NCI-H748 (cell line): ENCODE data around the gene CIBAR2.

Experiments
- DNase-seq: peaks from one replicate; lab custom pipeline; 2025; ENCODE audit not compliant: unreplicated experiment; lab: John Stamatoyannopoulos, UW

CIBAR2 gene

DNA sequence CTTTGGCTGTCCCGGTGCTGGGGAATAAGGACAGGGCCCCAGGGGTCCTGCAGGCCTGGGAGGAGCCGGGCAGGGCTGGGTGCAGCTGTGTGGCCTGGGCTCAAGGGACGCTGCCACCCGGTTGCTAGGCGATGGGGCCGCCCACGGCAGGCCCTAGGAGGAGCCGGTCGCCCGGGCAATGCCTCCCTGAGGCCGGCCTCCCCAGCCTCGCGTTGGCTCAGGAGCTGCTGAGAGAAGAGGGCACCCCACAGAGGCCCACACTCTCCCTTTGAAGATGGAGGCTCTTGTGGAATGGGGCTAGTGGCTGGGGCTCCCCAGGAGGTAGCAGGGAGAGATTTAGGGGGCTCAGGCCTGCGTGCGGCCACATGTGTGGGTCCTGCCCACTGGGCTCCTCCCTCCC lies at the start of gene CIBAR2:
Gene CIBAR2, minus strand, starts transcription at position 109 of the 400 bp plus-strand sequence. CDS start 120 bp downstream, outside the sequence.
- DNase-seq, result peak; percentile 79

DNA sequence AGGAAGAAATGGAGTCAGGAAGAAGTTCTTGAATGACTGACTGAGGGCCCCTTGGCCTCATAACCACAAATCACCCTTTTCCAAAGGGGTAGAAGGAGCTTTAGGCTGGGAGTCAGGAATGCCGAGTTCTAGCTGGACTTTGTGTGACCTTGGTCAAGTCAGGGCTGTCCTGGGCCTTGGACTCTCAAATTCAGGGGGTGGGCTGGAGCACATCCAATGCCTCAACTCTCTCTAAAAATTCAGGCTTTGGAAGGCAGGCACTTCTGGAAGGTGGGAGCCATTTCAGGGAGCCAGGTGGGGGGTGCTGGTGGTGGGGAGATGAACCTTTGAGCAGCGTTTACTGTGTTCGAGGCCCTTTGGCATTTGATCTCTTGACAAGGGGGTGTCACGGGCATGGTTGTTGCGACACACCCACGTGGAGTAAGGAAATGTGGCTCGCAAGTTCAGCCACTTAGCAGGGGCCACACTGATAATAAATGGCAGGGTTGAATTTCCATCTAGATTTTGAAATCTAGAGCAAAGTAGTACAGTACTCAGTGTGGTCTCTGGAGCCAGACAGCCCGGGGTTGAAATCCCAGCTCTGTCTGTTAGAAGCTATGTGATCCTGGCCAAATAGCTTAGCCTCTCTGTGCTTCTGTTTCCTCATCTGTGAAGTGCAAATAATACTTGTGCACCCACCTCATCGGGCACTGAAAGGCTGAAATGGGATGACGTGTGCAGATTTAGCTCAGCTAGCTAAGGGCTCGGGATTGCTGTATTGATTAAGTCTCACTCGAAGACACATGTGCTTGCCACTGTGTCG lies 47.1 kb upstream of the CIBAR2 start:
- DNase-seq, result no peak

DNA sequence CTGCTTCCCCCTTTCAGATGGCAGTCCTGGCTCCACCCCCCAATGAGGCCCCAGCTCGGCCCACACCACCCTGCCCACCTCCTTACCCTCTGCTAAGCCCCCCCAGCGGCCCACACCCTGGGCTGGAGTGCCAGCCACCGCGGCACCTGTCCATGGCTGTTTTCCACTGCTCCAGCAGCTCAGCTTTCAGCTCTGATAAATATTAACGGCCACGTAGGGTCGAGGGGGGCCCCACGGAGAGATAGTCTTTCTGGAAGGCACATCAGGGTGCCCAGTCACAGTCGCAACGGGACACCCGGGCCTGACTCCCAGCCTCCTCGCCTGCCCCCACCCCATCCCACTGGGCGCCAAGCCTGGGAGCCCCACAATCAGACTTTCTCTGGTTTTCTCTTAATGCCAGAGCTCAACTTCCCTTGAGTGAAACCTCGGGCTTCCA lies 46.5 kb upstream of the CIBAR2 start:
- no peak for DNase-seq

DNA sequence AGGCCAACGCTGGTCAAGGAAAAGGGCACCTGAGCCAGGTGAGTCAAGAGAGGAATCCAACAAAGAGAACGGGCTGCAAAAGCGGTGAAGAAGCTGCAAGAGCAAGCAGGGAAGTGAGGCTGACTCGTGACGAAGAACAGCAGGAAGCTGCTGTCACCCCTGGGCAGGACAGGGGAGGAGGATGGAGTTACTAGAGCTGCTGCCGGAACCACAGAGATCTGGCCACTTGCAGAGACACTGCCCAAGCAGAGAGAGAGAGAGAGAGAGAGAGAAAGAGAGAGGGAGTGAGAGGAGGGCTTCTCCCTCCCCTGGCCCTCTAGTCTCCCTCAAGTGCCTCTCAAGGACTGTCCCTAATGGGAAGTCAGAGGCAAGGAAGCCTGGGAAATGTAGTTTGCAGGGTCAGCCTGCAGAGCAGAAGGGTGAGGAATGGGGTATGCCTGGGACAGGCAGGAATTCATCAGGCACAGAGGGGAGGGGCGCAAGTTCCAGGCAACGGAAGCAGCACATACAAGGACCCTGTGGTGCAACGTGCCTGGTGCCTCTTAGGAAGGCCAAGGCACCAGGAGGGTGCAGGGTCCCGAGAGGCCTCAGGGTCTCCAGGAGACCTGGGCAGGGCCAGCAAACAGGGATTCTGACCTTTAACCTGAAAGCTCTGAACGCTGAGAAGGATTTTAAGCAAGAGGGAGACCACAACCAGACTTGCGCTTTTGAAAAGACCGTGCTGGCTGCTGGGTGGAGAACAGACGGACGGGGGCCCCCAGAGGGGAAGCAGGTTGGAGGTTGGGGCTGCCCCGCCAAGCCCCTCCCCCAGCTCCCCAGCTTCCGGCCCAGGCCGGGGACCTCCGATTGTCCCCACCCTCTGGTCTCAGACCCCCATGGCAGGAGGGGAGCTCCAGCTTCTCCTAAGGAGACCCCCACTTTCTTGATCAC lies 45.8 kb upstream of the CIBAR2 start:
- DNase-seq, result no peak

DNA sequence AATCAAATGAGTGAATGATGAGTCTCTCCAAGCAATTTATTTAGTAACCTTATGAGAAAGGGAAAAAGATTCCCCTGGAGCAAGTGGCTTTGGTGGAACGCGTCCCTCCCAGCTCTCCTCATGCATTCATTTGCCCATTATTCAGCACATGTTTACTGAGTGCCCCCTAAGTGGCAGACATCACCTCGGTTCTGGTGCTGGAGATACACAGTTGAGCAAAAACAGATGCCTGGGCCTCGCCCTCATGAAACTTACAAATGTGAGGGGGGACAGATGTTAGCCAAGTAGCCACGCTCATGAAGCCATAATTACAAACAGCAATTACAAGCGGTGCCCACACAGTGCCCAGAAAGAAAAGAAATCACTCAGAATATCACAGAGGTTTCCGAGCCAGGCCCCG lies 45.1 kb upstream of the CIBAR2 start:
- no peak for DNase-seq

DNA sequence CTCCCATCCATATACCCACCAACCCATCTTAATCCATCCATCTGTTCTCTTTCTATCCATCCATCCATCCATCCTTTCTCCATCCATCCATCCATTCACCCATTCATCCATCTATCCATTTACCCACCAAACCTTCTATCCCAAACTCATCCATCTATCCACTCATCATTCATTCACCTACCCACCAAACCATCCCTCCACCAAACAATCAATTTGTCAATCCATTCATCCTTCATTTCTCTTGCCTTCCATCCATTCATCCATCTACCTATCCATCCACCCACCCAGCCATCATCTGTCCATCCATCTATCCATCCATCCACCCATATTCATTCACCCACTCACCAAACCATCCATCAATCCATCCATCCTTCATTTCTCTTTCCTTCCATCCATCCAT lies 44.6 kb upstream of the CIBAR2 start:
- no peak for DNase-seq

DNA sequence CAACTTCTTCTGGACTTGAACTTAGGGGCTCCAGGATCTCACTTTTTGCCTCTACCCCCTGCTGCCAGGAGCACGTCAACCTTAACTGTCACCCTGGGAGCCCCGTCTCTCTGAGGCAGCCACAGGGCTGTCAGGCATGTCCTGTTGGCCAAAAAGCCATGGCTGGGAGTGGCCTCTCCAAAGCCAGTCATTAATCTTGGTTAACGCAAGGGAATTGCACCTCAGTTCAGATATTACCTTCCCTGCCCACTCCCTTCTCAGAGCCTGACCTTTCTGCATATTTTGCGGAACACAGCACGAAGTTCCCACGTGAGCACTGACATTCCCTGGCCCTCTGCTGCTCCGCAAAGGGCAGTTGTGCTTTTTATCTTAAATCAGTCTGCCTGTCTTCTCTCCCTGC lies 44.2 kb upstream of the CIBAR2 start:
- DNase-seq, result no peak

DNA sequence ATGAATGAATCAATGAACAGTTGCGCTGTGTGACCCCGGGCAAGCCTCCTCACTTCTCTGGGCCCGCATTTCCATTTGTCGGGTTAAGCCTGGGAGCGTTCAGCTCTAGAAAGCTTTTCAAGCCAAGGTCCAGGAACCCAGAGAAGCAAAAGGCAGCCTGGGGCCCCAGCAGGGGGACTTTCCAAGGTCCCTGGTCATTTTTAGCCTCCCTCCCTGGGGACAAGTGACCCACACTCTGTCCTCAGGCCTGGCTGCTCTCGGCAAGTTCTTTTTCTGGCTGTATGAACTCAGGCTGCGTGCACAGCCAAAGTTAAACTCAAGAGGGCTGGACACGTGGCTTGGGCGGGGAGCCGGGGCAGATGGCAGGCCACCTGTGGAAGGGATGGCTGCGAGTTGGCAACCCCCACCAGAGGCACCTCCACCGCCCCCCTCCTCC lies 41.4 kb upstream of the CIBAR2 start:
- DNase-seq, result no peak

DNA sequence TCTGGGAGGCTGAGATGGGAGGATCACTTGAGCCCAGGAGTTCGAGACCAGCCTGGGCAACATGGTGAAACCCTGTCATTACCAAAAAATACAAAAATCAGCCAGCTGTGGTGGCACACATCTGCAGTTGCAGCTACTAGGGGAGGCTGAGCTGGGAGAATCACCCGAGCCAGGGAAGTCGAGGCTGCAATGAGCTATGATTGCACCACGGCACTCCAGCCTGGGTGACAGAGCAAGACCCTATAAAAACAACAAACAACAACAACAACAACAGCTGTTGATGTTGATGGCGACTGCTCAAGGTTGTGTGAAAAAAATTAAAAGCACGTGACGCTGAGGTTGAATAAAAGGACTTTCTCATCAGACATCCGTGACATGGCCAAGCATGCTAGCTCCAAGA lies 40.8 kb upstream of the CIBAR2 start:
- DNase-seq, result no peak

DNA sequence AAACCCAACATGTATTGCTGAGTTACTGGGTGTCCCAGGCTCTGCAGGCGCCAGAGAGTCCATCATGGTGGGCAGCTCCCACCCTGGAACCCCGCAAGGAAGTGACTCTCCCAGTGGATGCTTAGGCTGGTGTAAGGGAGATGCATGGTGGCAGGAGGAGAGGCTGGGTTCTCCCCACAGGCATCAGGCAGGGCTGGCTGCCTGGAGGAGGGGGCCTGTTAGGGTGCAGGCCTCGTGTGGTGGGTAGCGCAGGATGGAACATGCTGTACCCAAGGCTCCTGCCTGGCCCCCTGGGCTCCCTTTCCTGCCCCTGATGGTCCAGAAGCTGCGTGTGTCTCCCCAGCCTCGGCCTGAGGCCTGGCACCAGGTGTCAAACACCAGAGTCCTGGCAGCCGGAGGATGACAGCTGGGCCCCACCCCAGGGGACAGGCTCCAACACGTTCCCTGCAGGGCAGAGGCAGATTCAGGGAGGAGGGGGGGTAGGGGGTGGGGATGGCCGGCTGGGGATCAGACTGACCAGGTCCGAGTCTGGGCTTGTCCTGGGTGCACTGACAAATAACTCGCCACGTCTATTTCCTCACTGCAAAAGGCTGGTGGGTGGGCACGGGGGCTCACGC lies 40.2 kb upstream of the CIBAR2 start:
- peak; percentile 9 for DNase-seq

DNA sequence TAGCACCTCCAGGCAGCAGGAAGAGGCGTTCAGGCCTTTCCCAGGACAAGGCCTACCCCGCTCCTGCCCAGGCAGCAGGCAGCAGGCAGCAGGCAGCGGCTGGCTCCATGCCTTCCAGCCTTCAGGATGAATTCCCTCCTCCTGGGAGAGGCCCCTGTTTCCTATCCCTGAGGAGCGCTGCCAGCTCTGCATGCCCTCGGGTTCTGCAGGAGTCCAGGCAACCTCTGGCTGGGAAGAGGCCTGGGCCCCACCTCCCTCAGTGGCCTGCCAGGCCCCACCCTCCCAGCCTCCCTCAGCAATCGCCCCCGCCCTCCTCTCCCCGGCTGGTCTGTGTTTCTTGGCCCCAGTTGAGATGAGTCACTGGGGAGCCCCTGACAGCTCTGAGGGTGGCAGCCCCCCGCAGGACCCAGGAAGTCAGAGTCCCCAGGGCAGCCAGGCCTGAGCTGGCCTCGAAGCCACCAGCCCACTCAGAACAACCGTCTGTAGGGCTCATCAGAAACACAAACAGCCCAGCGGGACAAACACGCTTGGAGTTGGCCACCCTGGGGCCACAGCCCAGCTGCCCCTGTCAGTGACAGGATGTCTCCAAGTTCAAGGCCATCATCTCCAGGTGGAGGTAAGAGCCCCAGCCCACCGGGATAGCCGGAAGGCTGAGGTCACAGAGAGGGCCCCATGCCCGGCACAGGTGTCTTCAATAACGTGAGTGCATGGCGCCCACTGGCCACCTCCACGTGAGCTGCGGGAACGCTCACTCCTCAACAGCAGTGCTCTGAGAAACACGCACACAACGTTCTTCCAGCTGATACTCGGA lies 39.5 kb upstream of the CIBAR2 start:
- no peak for DNase-seq

DNA sequence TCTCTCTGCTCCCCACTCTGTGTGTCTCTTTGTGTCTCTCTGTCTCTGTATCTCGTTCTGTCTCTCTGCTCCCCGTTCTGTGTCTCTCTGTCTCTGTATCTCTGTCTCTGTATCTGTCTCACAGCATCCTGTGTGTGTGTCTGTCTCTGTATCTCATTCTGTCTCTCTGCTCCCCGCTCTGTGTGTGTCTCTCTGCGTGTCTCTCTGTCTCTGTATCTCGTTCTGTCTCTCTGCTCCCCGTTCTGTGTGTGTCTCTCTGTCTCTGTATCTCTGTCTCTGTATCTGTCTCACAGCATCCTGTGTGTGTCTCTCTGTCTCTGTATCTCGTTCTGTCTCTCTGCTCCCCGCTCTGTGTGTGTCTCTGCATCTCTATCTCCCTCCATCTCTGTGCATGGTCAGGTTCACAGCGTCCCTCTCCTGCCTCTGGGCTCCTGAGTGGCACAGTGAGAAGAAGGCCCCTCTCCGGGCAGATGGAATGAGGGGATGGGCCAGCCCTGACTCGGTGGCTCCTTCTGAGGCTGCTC lies 38.9 kb upstream of the CIBAR2 start:
- DNase-seq, result no peak

DNA sequence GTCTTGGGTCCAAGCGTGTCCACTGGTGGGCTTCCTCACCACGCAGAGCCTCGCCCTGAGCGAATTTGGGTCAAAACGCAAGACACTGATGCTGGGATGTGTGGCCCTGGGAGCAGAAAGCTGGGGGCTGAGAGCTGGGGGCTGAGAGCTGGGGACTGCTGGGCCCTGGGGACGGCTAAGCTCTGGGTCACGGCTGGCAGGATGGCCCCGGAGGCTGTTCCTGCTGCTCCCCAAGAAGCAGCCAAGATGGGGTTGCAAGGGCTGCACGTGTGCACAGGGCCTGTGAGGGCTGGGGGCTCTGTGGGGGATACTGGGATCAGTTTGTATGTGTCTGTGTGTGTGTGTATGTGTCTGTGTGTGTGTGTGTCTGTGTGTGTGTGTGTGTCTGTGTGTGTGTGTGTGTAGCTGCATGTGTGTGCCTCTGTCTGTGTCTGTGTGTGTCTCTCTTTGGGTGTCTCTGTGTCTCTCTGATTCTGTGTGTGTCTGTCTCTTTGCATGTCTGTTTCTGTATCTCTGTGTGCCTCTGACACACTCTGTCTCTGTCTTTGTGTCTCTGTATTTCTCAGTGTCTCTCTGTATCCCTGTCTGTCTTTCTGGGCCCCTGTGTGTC lies 38.2 kb upstream of the CIBAR2 start:
- no peak for DNase-seq

DNA sequence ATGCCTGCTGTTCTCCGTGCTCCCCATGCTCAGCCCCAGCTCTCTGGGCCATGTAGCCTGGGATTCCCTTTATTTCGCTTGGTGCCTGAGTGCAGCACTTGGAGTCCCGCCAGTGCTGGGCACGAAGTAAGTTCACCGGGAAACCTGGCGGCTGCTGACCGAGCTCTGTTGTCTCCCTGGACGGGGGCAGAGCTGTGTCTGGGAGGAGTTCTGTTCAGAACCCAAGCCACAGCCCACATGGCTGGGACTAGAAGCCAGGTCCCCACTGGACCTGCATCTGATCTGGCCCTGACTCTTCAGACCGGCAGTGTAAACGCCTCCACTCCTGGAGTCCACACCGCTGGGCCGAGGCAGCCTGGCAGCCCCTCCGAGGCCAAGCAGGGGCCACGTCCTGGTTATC lies 37.5 kb upstream of the CIBAR2 start:
- DNase-seq, result no peak

DNA sequence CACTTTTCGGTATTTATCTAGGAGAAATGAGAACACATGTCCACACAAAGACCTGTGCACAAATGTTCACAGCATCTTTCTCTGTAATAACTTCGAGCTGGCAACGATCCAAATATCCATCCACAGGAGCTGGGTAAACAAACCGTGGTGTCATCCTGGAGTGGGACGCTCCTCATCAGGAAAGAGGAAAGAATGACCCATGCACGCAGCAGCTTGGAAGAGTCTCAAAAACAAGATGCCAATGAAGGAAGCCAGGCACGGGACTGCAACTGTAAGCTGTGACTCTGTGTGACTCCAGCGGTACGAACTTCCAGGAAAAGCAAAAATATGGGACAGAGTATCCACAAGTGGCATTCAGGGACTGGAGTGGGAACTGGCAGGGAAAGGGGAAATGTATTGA lies 36.7 kb upstream of the CIBAR2 start:
- peak; percentile 72 for DNase-seq

DNA sequence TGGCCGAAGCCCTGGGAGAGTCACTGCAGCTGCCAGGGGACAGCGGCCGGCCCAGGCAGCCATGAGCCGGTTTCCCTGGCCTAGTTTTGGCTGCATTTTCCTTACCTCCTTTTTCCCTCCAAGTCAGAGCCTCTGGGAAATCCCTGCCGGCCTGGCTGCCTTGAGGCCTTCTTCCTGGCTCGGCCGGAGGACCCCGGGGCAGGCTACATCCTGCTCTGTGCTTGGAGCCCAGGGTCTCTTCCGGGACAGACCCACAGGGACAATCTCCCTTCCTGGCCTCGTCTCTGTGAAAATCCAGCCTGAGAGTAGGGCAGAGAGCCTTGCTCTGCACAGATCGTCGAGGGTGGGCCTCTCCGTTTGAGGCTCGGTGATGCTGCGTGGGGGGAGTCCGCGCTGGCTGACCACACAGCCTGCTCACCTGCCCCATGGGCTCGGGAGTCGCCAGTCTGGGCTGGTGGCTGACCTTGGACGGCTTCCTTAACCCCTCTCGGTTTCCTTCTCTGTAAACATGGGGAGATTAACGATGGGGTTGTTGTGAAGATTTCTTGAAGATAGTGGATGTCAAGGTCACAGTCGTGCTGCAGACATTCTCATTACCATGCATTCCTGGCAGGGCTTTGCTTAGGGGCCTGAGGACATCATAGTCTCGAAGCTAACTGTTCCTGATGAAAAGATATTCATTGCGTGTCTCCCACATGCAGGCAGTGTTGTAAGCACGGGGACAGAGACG lies 34.8 kb upstream of the CIBAR2 start:
- DNase-seq, result no peak

DNA sequence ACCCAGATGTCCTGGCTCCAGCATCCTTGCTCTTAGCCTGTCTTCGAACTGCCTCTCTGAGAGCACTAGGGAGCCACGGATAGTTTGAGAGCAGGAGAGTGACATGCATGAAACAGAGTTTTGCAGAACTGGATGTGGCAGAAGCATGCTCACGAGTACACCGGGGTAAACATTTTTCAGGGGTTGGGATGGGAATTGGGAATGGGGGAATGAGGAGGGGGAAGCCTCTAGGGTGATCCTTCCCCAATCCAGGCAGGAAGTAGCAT lies 34.2 kb upstream of the CIBAR2 start:
- no peak for DNase-seq

DNA sequence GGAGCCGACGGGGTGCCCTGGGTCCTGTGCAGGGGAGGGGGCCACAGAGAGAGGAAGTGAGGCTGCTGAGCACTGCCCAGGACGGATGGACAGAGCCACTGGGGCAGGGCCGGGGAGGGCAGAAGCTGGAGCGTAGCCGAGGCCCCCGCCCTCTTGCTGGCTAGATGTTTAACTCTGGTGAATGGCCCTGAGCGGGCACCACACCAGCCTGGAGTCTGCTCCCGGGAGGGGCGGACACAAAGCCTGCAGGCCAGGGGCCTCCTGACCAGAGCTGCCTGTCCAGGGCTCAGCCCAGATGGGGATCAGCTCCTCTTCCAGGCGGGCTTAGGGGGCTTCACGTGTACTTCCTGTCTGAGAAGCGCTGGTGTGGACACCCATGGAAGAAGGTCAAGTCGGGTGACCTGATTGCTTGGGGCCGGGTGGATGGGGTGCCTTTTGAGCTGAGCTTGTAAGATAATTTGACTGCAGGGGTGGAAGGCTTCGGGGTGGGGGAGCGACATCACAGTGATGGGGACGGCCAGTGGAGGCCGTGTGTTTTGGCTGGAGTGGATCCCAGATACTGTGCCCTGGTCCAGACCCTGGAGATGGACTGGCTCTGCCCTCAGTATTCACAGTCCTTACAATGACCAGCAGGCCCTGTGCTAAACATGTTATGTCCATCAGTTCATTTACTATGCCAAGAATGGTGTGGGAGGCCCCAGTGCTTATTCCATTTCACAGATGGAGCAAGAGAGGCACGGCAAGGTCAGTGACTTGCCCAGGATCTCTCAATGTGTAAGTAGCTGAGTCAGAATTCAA lies 33.7 kb upstream of the CIBAR2 start:
- no peak for DNase-seq

DNA sequence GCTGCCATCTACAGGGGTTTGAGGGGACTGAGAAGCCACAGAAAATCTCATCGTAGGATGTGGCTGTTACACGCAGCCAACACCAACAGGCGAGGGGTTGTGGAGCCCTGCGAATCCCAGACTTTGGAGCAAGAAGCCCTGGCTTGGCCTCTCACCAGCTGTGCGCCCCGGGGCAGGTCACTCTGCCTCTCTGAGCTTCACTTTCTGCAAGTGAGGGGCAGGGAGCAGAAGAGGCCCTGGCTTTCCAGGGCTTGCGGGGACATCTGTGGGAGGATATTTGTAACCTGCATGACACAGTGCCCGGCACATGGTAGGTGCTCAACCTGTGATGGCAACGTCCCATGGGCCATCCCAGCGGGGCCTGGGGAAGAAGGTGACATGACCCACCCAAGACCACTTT lies 32.9 kb upstream of the CIBAR2 start:
- no peak for DNase-seq
